HTR-8/SVneo (cell line): ENCODE data around the gene OR2C3.
"Not testable (repeated sequence)": the region's sequence is repeated elsewhere in the genome, so short reads cannot be mapped to it uniquely, and the experiment has no call there.

ENCODE experiments used
- DNase-seq: peaks from one replicate; pipeline ENCODE4 v3.0.0; 2011; ENCODE audit warnings: low spot score, mixed read lengths; ENCODE audit not compliant: insufficient read length
- FAIRE-seq: peaks from 2 replicates; lab custom pipeline; 2011; peaks lifted over from hg19 to GRCh38; lab: Jason Lieb, UNC

Gene OR2C3

GRCh38 chr1:247521886-247522285 is 14.4 kb downstream of the OR2C3 start:
- not testable (repeated sequence) for FAIRE-seq, DNase-seq

- no peak for DNase-seq
- no peak for FAIRE-seq
These were observed 17.7 kb downstream of the OR2C3 start for GRCh38 chr1:247518613-247518891.

GRCh38 chr1:247517795-247518612 is 18.2 kb downstream of the OR2C3 start:
- FAIRE-seq (no peak), DNase-seq (no peak)

- FAIRE-seq (peak; percentile 83), DNase-seq (no peak)
These were observed 29.4 kb downstream of the OR2C3 start for GRCh38 chr1:247506831-247507230.

- FAIRE-seq, result no peak
These were observed 35.4 kb downstream of the OR2C3 start for GRCh38 chr1:247500865-247501264.

GRCh38 chr1:247496581-247497285 is 39.5 kb downstream of the OR2C3 start:
- no peak for DNase-seq
- no peak for FAIRE-seq

More at GRCh38 chr1:247500865-247501264, 35.4 kb downstream of the OR2C3 start:
- DNase-seq, result no peak

GRCh38 chr1:247494767-247495166 is 41.5 kb downstream of the OR2C3 start:
- FAIRE-seq (no peak), DNase-seq (no peak)

- FAIRE-seq (no peak), DNase-seq (no peak)
These were observed 43.1 kb downstream of the OR2C3 start for GRCh38 chr1:247493106-247493505.

GRCh38 chr1:247491328-247491727 is 44.9 kb downstream of the OR2C3 start:
- no peak for DNase-seq
- no peak for FAIRE-seq

- FAIRE-seq, result no peak
- DNase-seq, result peak; percentile 77
These were observed 49.2 kb downstream of the OR2C3 start for GRCh38 chr1:247487057-247487456.

GRCh38 chr1:247482747-247483146 is 53.5 kb downstream of the OR2C3 start:
- peak; percentile 36 for DNase-seq
- no peak for FAIRE-seq

- peak; percentile 28 for FAIRE-seq
- not testable (repeated sequence) for DNase-seq
These were observed 59.7 kb downstream of the OR2C3 start for GRCh38 chr1:247476328-247477058.

- FAIRE-seq, result no peak
- DNase-seq, result no peak
These were observed 60.4 kb downstream of the OR2C3 start for GRCh38 chr1:247475793-247476192.
